ENCODE measurements around the gene ETFA. TPM values are rescaled to one million over a fixed set of nuclear protein-coding genes. Genes with fewer than 3 reads are reported as not detected.

Gene ETFA
- total RNA-seq, 1 experiment from 2014 or later = 236 TPM

- DNase-seq (ENCODE audit: low read depth) = peak; percentile 78
Observed at GRCh38 chr15:76197703-76198455, 113.4 kb downstream of the ETFA start.

- DNase-seq (ENCODE audit: low read depth) = peak; percentile 94
Observed at GRCh38 chr15:76196269-76197231, 114.7 kb downstream of the ETFA start.

- DNase-seq (ENCODE audit: low read depth) = no peak
Observed at GRCh38 chr15:76195506-76196268, 115.6 kb downstream of the ETFA start.

GRCh38 chr15:76193934-76194333, 117.3 kb downstream of the ETFA start:
- DNase-seq (ENCODE audit: low read depth) = no peak

- DNase-seq (ENCODE audit: low read depth) = no peak
Observed at GRCh38 chr15:76192715-76193114, 118.6 kb downstream of the ETFA start.

GRCh38 chr15:76191539-76192244, 119.6 kb downstream of the ETFA start:
- DNase-seq (ENCODE audit: low read depth) = no peak

GRCh38 chr15:76190751-76191538, 120.3 kb downstream of the ETFA start:
- DNase-seq (ENCODE audit: low read depth) = peak; percentile 79

- DNase-seq (ENCODE audit: low read depth) = no peak
Observed at GRCh38 chr15:76190070-76190564, 121.2 kb downstream of the ETFA start.

- DNase-seq (ENCODE audit: low read depth) = no peak
Observed at GRCh38 chr15:76189106-76189505, 122.2 kb downstream of the ETFA start.

GRCh38 chr15:76187163-76187562, 124.1 kb downstream of the ETFA start:
- no peak for DNase-seq (ENCODE audit: low read depth)

GRCh38 chr15:76185716-76186115, 125.6 kb downstream of the ETFA start:
- peak; percentile 84 for DNase-seq (ENCODE audit: low read depth)

- DNase-seq (ENCODE audit: low read depth) = no peak
Observed at GRCh38 chr15:76184650-76185035, 126.6 kb downstream of the ETFA start.

- no peak for DNase-seq (ENCODE audit: low read depth)
Observed at GRCh38 chr15:76183930-76184649, 127.2 kb downstream of the ETFA start.

GRCh38 chr15:76181705-76182107, 129.6 kb downstream of the ETFA start:
- no peak for DNase-seq (ENCODE audit: low read depth)

GRCh38 chr15:76180321-76180720, 130.9 kb downstream of the ETFA start:
- no peak for DNase-seq (ENCODE audit: low read depth)

- no peak for DNase-seq (ENCODE audit: low read depth)
Observed at GRCh38 chr15:76179023-76179422, 132.2 kb downstream of the ETFA start.

- no peak for DNase-seq (ENCODE audit: low read depth)
Observed at GRCh38 chr15:76178296-76179000, 132.8 kb downstream of the ETFA start.

GRCh38 chr15:76177491-76178040, 133.7 kb downstream of the ETFA start:
- peak; percentile 74 for DNase-seq (ENCODE audit: low read depth)
